Right lobe of liver (tissue), 6 donors: Measurements from ENCODE around the gene C1QTNF6. TPM values are rescaled to one million over a fixed set of nuclear protein-coding genes. Genes with fewer than 3 reads are reported as not detected.

ENCODE experiments used
- ATAC-seq, 4 donors: fragments of 200-7000 bp; cut with Tn5 transposase; one replicate each; pipeline ENCODE4 v1.9.1; 2020; ENCODE audit warnings: mild to moderate bottlenecking in 4 of 4, moderate library complexity in 4 of 4
- DNase-seq, 3 donors: peaks; one replicate each; pipeline ENCODE4 v3.0.0-alpha.2; 2020
- H3K27ac ChIP-seq, 3 donors: fragments of 200-600 bp; one replicate each; pipeline ENCODE4 v1.8.0; 2022
- H3K27me3 ChIP-seq, 2 donors: fragments of 200-600 bp; one replicate each; pipeline ENCODE4 v1.8.0; 2022
- H3K36me3 ChIP-seq, 4 donors: fragments of 200-600 bp; sonication (generic) in 1 of 4; one replicate each; pipeline versions ENCODE4 v1.5.1 to v1.8.0; 2017 to 2022; ENCODE audit warnings: control low read depth in 1 of 4
- H3K4me1 ChIP-seq, 4 donors: fragments of 200-600 bp; sonication (generic) in 1 of 4; one replicate each; pipeline versions ENCODE4 v1.5.1 to v1.8.0; 2017 to 2022; ENCODE audit warnings: control low read depth in 1 of 4
- H3K4me3 ChIP-seq, 3 donors: fragments of 200-600 bp; one replicate each; pipeline ENCODE4 v1.8.0; 2022
- H3K9me3 ChIP-seq, 4 donors: fragments of 200-600 bp; sonication (generic) in 1 of 4; one replicate each; pipeline versions ENCODE4 v1.5.1 to v1.8.0; 2017 to 2022; ENCODE audit warnings: control low read depth in 1 of 4
- POLR2A ChIP-seq: fragments of 450-650 bp; IDR thresholded peaks from one replicate; pipeline ENCODE4 v1.6.1; 2017; ENCODE audit warnings: antibody characterized with exemption, mild to moderate bottlenecking
- WGBS: methylation state at CpG from one replicate; pipeline ENCODE4 v1.1.6; 2018; ENCODE audit warnings: low coverage, low lambda C conversion rate; ENCODE audit not compliant: insufficient coverage; ENCODE audit errors: missing lambda C conversion rate; 5-methylcytosine and 5-hydroxymethylcytosine counted together
- intact Hi-C, 2 donors: fragments of 100-400 bp; cut with DNase I; formaldehyde crosslinking; loops; one replicate each; pipeline versions ENCODE4 v1.11.2 to v1.14.1; 2022
- total RNA-seq, 6 experiments: library from RNA; depleted of rRNA in 2 of 6; stranded (reverse); fragments of >200 nt in 2 of 6; fragmentation: NEBNext Ultra II Directional in 3 of 6; extraction: Animal tissue kit (Norgen Biotek cat#: 25700) in 3 of 6; gene quantifications; one replicate each; pipeline versions ENCODE4 v1.1.0 to v1.2.4, GENCODE V29; 2016 to 2023
- TF ChIP-seq, protein P1 (sequence below), 4 donors: fragments of 200-600 bp in 3 of 4; fragments of 450-650 bp in 1 of 4; IDR thresholded peaks; one replicate each; pipeline versions ENCODE4 v1.5.1 to v1.8.0; 2016 to 2022; ENCODE audit warnings: antibody characterized with exemption in 4 of 4, mild to moderate bottlenecking in 2 of 4
- donor health status: DM: no; HTN: yes; CAD: no.
- donor health status: DM: no; HTN: no; CAD: no.
- donor health status: DM: no; HTN: no; CAD: no.
- donor health status: DM: no; HTN: yes; CAD: no.
- donor health status: DM: no; HTN: yes; CAD: no.

The C1QTNF6 gene
- total RNA-seq, 6 experiments from 2014 or later = 3.3 to 12.6 (median 6.3) TPM

DNA sequence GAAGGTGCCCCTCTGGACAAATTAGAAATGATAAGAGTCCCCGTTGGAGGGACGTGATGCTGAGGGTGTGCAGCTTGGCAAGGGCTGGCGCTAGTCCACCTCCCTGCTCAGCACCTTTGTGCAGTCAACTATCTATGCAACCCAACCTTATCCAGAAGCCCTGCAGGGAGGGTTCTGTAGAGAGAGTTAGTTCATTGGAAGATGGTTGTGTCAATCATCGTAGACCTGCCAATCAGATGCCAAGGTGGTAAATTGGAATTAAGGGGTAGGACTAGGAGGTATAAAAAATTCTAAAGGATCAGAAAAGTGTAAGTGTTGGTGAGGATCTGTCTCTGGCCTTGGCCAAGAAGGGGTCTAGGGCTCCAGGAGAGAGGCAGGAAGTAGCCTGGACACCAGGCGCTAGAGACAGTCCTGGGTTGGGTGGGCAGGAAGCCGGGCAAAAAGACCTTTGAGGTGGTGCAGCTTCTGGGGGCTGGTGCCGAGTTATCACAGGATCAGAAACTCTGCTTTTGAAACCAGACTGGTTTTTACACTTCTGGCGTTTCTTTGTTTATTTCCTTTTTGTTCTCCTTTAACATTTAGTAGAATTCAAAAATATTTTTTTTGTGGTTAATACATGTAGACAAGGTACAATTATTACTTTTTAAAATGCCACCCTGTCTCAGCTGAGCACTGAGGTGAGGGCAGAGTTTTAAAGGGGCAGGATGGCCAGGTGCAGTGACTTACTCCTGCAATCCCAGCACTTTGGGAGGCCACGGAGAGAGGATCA is 1.6 kb downstream of the C1QTNF6 start:
- no peak overlapping the region for H3K4me3 ChIP-seq
- ATAC-seq = peak; percentile 44 to 57 (median 46)
- intact Hi-C loops = no loop called here

DNA sequence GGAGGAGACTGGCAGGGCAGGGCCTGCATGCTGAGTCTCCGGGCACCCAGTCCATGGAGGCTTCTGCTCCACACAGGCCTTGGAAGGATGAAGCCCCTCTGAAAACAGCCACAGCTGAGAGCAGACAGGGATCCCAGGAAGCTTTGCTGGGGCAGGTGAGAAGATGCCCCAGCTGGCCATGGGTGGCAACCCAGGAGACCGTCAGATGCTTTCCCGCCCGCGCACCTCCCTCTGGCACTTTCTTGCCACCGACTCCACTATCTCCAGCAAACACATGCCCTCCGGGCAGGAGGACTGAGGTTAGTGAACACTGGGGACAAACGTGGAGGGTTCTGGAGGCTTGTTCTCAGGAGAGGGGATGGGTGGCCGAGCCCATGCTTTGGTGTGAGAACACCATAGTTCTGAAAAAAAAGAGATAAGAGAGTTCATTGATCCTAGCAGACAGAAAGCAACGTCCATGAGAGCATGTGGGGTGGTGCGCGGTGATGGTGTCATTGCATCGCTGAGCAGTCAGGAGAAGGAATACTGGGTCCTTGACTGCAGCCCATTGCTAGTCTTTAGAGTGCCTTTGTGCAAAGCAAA is 2.3 kb downstream of the C1QTNF6 start:
- no peak overlapping the region for H3K4me3 ChIP-seq
- WGBS = 21% methylated on average over 8 of the region's 13 CpGs
- intact Hi-C loops = no loop called here
- peaks cover 0 to 5% (median 0%) of the 10 kb centered on the region in 4 donors for H3K4me1 ChIP-seq
- H3K27ac ChIP-seq = no peak overlapping the region
- H3K27me3 ChIP-seq = no peaks in the 10 kb centered on the region
- ATAC-seq (peak in 1 of 4 donors; percentile 11), DNase-seq (peak in 2 of 3 donors; percentile 16 to 33)
- TF ChIP-seq, protein P1, sequence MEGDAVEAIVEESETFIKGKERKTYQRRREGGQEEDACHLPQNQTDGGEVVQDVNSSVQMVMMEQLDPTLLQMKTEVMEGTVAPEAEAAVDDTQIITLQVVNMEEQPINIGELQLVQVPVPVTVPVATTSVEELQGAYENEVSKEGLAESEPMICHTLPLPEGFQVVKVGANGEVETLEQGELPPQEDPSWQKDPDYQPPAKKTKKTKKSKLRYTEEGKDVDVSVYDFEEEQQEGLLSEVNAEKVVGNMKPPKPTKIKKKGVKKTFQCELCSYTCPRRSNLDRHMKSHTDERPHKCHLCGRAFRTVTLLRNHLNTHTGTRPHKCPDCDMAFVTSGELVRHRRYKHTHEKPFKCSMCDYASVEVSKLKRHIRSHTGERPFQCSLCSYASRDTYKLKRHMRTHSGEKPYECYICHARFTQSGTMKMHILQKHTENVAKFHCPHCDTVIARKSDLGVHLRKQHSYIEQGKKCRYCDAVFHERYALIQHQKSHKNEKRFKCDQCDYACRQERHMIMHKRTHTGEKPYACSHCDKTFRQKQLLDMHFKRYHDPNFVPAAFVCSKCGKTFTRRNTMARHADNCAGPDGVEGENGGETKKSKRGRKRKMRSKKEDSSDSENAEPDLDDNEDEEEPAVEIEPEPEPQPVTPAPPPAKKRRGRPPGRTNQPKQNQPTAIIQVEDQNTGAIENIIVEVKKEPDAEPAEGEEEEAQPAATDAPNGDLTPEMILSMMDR (IDR thresholded peaks at IDR 0.05) = no peak
- TF ChIP-seq POLR2A = no peak
- H3K36me3 ChIP-seq = peaks cover 0 to 4% (median 0%) of the 10 kb centered on the region in 4 donors
- H3K9me3 ChIP-seq = no peaks in the 10 kb centered on the region

More for the DNA sequence above, 1.6 kb downstream of the C1QTNF6 start:
- no peaks in the 10 kb centered on the region for H3K27me3 ChIP-seq
- DNase-seq = peak in 2 of 3 donors; percentile 18 to 42
- WGBS = 48% methylated on average over 6 of the region's 9 CpGs
- TF ChIP-seq, protein P1 (IDR thresholded peaks at IDR 0.05) = no peak
- TF ChIP-seq POLR2A = no peak
- peaks cover 0 to 5% (median 0%) of the 10 kb centered on the region in 4 donors for H3K4me1 ChIP-seq
- peaks cover 0 to 4% (median 0%) of the 10 kb centered on the region in 4 donors for H3K36me3 ChIP-seq
- peak overlapping the region in 1 of 3 donors; percentile 58 for H3K27ac ChIP-seq
- no peaks in the 10 kb centered on the region for H3K9me3 ChIP-seq

DNA sequence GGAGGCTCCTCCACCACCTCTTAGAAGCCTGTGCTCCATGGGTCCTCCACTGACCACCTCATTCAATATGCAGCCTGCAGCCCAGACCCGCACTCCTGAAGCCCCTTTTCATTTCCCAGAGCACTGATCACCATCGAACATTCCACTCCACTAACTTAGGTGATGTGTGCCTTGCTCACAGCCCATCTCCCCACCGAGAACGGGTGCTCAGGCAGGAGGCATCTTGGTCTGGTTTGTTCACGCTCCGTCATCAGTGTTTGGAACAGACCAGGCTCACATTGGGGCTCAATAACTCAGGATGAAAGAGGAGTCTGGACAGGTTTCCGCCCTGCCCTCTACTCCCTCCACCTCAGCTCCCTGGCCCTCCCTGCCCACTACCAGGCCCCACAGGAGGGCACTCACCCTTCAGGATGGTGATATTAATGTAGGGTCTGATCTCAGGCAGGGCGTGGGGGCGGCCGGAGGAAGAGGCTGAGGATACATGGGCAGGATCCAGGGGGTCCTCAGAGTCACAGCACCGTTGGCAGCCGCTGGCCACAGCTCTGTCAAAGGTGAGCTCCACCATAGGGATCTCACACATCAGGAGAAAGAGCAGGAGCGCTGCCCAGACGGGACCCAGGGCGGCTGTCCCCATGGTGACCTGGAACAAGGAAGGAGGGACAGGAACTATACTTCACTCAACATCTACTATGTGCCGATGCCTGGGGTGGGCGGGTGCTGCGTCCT is 3.1 kb downstream of the C1QTNF6 start:
- TF ChIP-seq, protein P1 (IDR thresholded peaks at IDR 0.05) = no peak
- TF ChIP-seq POLR2A = no peak
- ATAC-seq (no peak), DNase-seq (peak in 2 of 3 donors; percentile 17 to 44)
- Histone ChIP-seq H3K27me3 (no peaks in the 10 kb centered on the region), H3K9me3 (no peaks in the 10 kb centered on the region), H3K4me1 (peaks cover 0 to 5% (median 0%) of the 10 kb centered on the region in 4 donors), H3K36me3 (no peaks in the 10 kb centered on the region), H3K27ac (no peak overlapping the region), H3K4me3 (no peak overlapping the region)
- intact Hi-C loops = no loop called here
- 85% methylated on average over 3 of the region's 18 CpGs for WGBS

DNA sequence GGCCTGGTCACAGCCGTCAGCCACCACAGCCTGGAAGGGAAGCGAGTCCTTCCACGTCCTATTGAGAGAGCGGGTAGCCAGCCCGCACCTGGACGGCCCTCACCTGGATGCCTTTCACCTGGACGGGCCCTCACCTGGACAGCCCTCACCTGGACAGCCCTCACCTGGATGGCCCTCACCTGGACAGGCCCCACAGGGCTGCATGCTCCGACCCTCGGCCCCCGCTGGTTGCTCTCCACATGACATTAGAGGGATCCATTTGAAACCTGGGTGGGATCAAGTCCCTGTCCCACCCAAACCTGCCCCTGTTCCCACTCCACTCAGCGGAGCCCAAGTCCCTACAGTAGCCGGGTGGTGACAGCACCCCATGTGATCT is 3.7 kb downstream of the C1QTNF6 start:
- intact Hi-C loops = no loop called here
- no peak overlapping the region for H3K27ac ChIP-seq
- no peaks in the 10 kb centered on the region for H3K27me3 ChIP-seq
- ATAC-seq = no peak
- peaks cover 0 to 5% (median 2%) of the 10 kb centered on the region in 4 donors for H3K4me1 ChIP-seq
- no CpG with 5 or more reads among the region's 12 CpGs for WGBS
- H3K9me3 ChIP-seq = no peaks in the 10 kb centered on the region
- H3K4me3 ChIP-seq = no peak overlapping the region
- no peak for TF ChIP-seq POLR2A
- TF ChIP-seq, protein P1 (IDR thresholded peaks at IDR 0.05) = no peak
- H3K36me3 ChIP-seq = no peaks in the 10 kb centered on the region
- DNase-seq = peak in 2 of 3 donors; percentile 11 to 32
